GM18907 (cell line): Measurements from ENCODE around the gene RAB12.
"Not testable (repeated sequence)": the region's sequence is repeated elsewhere in the genome, so short reads cannot be mapped to it uniquely, and the experiment has no call there.

Experiments used
- ATAC-seq: cut with Tn5 transposase; IDR thresholded peaks from one replicate; pipeline ENCODE4 v1.9.1; 2021; ENCODE audit warnings: mild to moderate bottlenecking, moderate library complexity; ENCODE audit not compliant: unreplicated experiment

The RAB12 gene

GRCh38 chr18:8639762-8640161 is 30.5 kb downstream of the RAB12 start:
- ATAC-seq: no peak

GRCh38 chr18:8643326-8643878 is 34.2 kb downstream of the RAB12 start:
- ATAC-seq: no peak

- ATAC-seq: not testable (repeated sequence)
Observed at GRCh38 chr18:8647359-8647758, 38.1 kb downstream of the RAB12 start.

- ATAC-seq: not testable (repeated sequence)
Observed at GRCh38 chr18:8651478-8652261, 42.4 kb downstream of the RAB12 start.

- ATAC-seq: no peak
Observed at GRCh38 chr18:8654503-8655451, 45.5 kb downstream of the RAB12 start.

GRCh38 chr18:8656232-8656631 is 47.0 kb downstream of the RAB12 start:
- ATAC-seq: no peak

GRCh38 chr18:8657050-8657820 is 48.0 kb downstream of the RAB12 start:
- no peak for ATAC-seq

- no peak for ATAC-seq
Observed at GRCh38 chr18:8657873-8658470, 48.7 kb downstream of the RAB12 start.

GRCh38 chr18:8658858-8659485 is 49.7 kb downstream of the RAB12 start:
- ATAC-seq: no peak

- no peak for ATAC-seq
Observed at GRCh38 chr18:8659609-8660242, 50.5 kb downstream of the RAB12 start.

- ATAC-seq: no peak
Observed at GRCh38 chr18:8660316-8660715, 51.1 kb downstream of the RAB12 start.

- no peak for ATAC-seq
Observed at GRCh38 chr18:8661754-8662559, 52.7 kb downstream of the RAB12 start.

GRCh38 chr18:8662560-8663255 is 53.5 kb downstream of the RAB12 start:
- ATAC-seq: no peak

GRCh38 chr18:8667846-8668245 is 58.6 kb downstream of the RAB12 start:
- no peak for ATAC-seq

- ATAC-seq: no peak
Observed at GRCh38 chr18:8668381-8668780, 59.1 kb downstream of the RAB12 start.

- ATAC-seq: no peak
Observed at GRCh38 chr18:8669571-8669970, 60.3 kb downstream of the RAB12 start.

GRCh38 chr18:8673256-8674209 is 64.3 kb downstream of the RAB12 start:
- peak; percentile 93 for ATAC-seq
